Subcutaneous abdominal adipose tissue (tissue), 5 donors: ENCODE measurements around the gene NFIC.

ENCODE experiments used
- H3K27ac ChIP-seq: one replicate; pipeline ENCODE4 v1.7.0; 2013; ENCODE audit warnings: low read depth, mild to moderate bottlenecking, inconsistent platforms, low read length, moderate library complexity
- H3K27me3 ChIP-seq, 5 donors: one replicate each; pipeline ENCODE4 v1.7.0; 2013; ENCODE audit warnings: low read length in 5 of 5, inconsistent platforms in 1 of 5; ENCODE audit not compliant: control insufficient read depth in 5 of 5, insufficient read depth in 4 of 5
- H3K36me3 ChIP-seq, 5 donors: one replicate each; pipeline ENCODE4 v1.7.0; 2013; ENCODE audit warnings: low read length in 5 of 5; ENCODE audit not compliant: control insufficient read depth in 5 of 5, insufficient read depth in 5 of 5
- H3K4me1 ChIP-seq, 5 donors: one replicate each; pipeline ENCODE4 v1.7.0; 2013; ENCODE audit warnings: low read length in 5 of 5, mild to moderate bottlenecking in 3 of 5, moderate library complexity in 1 of 5; ENCODE audit not compliant: control insufficient read depth in 5 of 5, insufficient read depth in 5 of 5
- H3K4me3 ChIP-seq, 5 donors: one replicate each; pipeline ENCODE4 v1.7.0; 2013; ENCODE audit warnings: low read length in 5 of 5, low read depth in 1 of 5
- H3K9ac ChIP-seq, 5 donors: one replicate each; pipeline ENCODE4 v1.7.0; 2013; ENCODE audit warnings: low read length in 5 of 5, mild to moderate bottlenecking in 4 of 5, moderate library complexity in 3 of 5
- H3K9me3 ChIP-seq, 5 donors: one replicate each; pipeline ENCODE4 v1.7.0; 2013; ENCODE audit warnings: low read length in 5 of 5; ENCODE audit not compliant: control insufficient read depth in 5 of 5
- donor health status: healthy.
- donor health status: healthy.
- donor health status: healthy.
- donor health status: healthy.
- donor health status: healthy.

Gene NFIC

DNA sequence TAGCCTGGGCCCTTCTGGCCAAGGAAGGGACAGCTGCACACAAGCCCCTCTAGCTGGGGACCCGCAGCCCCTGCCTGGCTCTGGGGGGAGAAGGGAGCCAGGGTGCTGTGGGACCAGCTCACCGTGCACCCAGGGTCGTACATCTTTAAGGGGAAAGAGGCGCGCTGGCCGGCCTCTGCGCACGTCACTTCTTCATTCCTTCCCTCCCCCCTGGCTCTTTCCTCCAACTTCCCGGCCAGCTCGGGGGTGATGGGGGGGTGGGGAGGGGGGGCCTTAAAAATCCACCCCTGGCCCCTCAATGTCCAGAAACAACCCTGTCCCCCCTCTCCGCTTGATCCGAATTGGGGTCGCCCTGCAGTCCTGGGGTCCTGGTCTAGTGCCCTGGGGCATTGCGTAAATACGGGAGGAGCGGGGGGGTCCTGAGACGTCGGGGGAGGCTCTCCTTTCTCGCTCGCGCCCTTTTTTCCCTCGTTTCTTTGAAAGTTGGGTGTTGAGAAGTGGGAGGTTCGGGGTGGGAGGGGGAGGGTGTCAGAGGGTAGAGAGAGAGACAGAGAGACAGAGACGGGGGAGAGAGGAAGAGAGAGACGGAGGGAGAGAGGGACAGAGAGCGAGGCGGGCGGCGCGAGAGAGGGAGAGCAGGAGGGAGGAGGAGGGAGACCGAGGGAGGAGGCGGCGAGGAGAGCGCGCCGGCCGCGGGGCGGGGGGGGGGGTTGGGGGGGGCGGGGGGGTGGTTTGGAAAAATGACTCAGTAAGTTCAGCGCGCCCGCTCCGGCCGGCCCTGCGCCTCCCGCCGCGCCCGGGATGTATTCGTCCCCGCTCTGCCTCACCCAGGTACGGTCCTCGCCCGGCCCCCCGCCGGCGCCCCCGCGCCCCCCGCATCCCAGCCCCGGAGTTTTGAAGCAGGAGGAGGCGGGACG is at the start of gene NFIC:
Gene NFIC (plus strand): TSS at position 748 of the 917 bp plus-strand sequence. CDS start 54 bp downstream, at position 802.
- H3K4me3 ChIP-seq, result peak within 1 kb of the TSS; percentile 71 to 80 (median 75)
- H3K36me3 ChIP-seq, result peaks cover 0 to 5% (median 0%) of the 10 kb centered on the region in 5 donors
- H3K4me1 ChIP-seq, result peaks cover 7 to 72% (median 70%) of the 10 kb centered on the region in 5 donors
- H3K27me3 ChIP-seq, result no peaks in the 10 kb centered on the region
- H3K9ac ChIP-seq, result peak within 1 kb of the TSS; percentile 63 to 83 (median 73)
- H3K27ac ChIP-seq, result peak within 1 kb of the TSS; percentile 92
- H3K9me3 ChIP-seq, result no peaks in the 10 kb centered on the region

DNA sequence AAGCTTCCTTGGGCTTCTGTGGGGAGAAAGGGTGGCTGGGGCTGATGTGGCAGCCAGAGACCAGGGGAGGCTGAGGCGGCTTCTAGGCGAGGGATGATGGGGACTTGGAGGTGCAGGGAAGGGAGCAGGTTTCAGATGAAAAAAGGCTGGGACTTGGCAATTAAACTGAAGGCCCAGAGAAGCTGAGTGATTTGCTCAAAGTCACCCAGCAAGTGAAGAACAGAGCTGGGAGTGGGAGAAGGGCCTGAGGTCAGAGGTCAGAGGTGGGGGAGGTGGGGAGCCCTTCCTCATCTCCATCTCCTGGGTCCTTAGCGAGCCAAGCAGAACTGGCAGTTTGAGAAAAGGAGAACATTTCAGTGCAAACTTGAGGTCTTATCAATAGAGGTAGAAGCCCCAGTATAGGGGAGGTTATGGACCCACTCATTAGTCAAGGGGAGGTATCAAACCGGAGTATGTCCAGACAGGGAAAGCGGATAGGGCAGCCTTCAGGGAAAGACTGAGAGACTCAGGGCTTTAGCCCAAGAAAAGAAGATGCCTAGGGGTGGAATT is 49.6 kb upstream of the NFIC start:
- H3K4me1 ChIP-seq, result peaks cover 0 to 9% (median 8%) of the 10 kb centered on the region in 5 donors
- H3K4me3 ChIP-seq, result no peak overlapping the region
- H3K36me3 ChIP-seq, result no peaks in the 10 kb centered on the region
- H3K27ac ChIP-seq, result no peak overlapping the region
- peaks cover 6 to 47% (median 26%) of the 10 kb centered on the region in 5 donors for H3K27me3 ChIP-seq
- no peaks in the 10 kb centered on the region for H3K9me3 ChIP-seq
- H3K9ac ChIP-seq, result no peak overlapping the region

DNA sequence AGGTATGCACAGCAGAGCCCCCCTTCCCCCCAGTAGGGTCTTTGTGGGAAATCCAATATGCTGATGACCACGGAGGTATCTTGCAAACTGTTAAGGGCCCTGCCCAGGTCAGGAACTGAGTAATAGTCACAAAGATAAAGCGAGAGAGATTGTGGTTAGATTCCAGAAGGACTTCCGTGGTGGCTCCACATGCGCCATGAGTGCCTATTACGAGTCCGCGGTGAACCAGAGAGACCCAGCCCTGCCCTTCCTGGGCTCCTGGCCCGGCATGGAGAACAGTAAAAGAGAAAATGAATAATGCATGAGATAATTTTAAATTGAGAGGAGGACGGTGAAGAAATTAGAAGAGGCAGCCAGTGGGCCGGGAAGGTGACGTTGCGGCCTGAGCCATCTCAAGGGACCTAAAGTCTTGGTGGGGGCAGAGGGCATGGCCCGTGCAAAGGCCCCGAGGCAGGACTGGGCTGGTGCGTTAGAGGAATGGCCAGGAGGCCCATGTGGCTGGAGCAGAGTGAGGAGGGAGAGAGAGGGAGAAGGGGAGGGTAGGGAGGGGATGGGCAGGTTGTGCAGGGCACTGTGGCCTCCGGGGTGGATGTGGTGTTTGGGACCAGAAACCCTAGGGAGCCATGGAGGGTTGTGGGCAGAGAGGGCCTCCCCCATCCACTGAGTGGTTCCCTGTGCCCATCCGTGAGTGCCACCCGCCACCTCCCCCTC is 46.6 kb upstream of the NFIC start:
- no peak overlapping the region for H3K27ac ChIP-seq
- H3K9me3 ChIP-seq, result peaks cover 0 to 3% (median 0%) of the 10 kb centered on the region in 5 donors
- peaks cover 3 to 36% (median 16%) of the 10 kb centered on the region in 5 donors for H3K27me3 ChIP-seq
- H3K4me1 ChIP-seq, result peaks cover 0 to 9% (median 8%) of the 10 kb centered on the region in 5 donors
- no peaks in the 10 kb centered on the region for H3K36me3 ChIP-seq
- no peak overlapping the region for H3K9ac ChIP-seq
- H3K4me3 ChIP-seq, result no peak overlapping the region

DNA sequence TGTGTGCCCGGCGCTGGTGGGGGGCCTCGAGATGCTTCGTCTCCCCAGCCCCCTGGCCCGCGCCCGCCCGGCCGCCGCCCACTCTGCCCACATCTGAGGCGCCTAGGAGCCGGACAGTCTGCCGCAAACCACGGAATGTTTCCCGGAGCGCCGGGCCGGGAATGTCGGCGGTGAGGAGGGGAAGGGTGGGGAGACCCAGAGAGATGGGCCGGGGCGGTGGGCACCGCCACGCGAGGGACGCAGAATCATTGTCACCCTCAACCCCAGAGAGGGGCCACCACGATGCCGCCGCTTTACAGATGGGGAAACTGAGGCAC is 46.1 kb upstream of the NFIC start:
- Histone ChIP-seq H3K27me3 (peaks cover 3 to 31% (median 13%) of the 10 kb centered on the region in 5 donors), H3K9ac (no peak overlapping the region), H3K36me3 (no peaks in the 10 kb centered on the region), H3K4me1 (peaks cover 0 to 9% (median 8%) of the 10 kb centered on the region in 5 donors), H3K9me3 (peaks cover 0 to 3% (median 0%) of the 10 kb centered on the region in 5 donors), H3K27ac (no peak overlapping the region), H3K4me3 (no peak overlapping the region)

DNA sequence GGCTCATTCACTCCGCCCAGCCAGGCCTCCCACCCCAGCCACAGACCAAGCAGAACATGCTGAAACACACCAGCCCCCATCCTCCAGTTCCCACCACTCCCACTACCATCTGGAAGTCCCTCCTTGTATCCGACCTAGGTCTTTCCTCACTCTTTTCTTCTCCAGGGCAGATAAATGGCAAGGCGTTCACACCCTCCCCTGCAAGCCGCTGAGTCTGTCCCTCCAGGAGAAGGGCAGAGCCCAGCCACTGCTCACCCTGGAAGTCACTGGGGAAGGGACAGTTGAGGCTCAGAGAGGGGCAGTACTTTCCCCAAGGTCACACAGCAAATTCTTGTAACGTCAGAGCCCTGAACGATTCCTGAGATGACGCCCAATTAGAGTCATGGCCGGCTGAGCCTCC is 45.5 kb upstream of the NFIC start:
- Histone ChIP-seq H3K36me3 (no peaks in the 10 kb centered on the region), H3K9me3 (peaks cover 0 to 3% (median 0%) of the 10 kb centered on the region in 5 donors), H3K4me3 (no peak overlapping the region), H3K27ac (no peak overlapping the region), H3K4me1 (peaks cover 0 to 9% (median 8%) of the 10 kb centered on the region in 5 donors), H3K27me3 (peaks cover 3 to 28% (median 13%) of the 10 kb centered on the region in 5 donors), H3K9ac (no peak overlapping the region)

DNA sequence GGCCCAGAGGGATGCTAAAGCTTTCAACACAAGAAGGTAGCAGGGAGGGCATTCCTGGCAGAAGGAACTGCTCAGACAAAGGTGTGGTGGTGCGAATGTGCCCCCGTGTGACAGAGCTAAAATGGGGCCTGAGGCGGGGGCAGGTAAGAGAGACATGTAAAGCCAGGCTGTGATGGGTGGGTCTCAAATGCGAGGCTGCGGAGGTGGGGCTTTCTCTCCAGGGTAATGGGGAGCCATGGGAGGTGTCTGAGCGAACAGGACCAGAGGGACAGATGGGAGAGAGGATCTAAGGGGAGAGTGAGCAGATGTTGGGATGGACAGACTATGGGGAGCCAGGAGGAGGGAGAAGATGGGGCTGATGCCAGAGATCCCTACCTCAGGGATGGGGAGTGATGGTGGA is 44.7 kb upstream of the NFIC start:
- Histone ChIP-seq H3K27ac (no peak overlapping the region), H3K36me3 (no peaks in the 10 kb centered on the region), H3K9me3 (peaks cover 0 to 3% (median 0%) of the 10 kb centered on the region in 5 donors), H3K4me3 (no peak overlapping the region), H3K4me1 (peaks cover 0 to 8% (median 8%) of the 10 kb centered on the region in 5 donors), H3K27me3 (peaks cover 3 to 25% (median 13%) of the 10 kb centered on the region in 5 donors), H3K9ac (no peak overlapping the region)

DNA sequence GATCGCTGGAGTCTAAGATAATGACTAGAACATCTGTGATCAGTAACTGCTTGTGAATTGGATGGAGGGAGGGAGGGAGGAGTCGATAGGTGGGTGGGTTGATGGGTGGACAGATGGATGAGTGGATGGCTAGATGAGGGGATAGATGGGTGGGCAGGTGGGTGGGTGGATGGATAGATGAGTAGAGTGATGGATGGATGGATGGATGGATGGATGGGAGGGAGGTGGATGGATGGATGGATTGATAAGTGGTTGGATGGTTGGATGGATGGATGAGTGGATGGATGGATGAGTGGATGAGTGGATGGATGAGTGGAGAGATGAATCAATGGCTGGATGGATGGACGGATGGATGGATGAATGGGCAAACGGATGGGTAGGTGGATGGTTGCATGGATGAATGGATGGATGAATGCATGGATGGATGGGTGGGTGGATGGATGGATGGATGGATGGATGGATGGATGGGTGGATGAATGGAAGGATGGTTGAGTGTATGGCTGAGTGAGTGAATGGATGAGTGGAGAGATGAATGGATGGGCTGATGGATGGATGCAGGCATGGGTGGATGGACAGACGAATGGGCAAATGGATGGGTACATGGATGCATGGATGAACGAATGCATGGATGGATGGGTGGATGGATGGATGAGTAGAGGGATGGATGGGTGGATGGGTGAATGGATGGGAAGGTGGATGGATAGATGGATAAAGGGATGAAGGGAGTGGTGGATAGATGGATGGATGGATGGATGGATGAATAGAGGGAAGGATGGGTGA is 44.0 kb upstream of the NFIC start:
- H3K36me3 ChIP-seq, result no peaks in the 10 kb centered on the region
- no peak overlapping the region for H3K4me3 ChIP-seq
- H3K27me3 ChIP-seq, result peaks cover 3 to 21% (median 13%) of the 10 kb centered on the region in 5 donors
- peaks cover 0 to 2% (median 1%) of the 10 kb centered on the region in 5 donors for H3K4me1 ChIP-seq
- no peak overlapping the region for H3K9ac ChIP-seq
- H3K9me3 ChIP-seq, result peaks cover 0 to 3% (median 0%) of the 10 kb centered on the region in 5 donors
- no peak overlapping the region for H3K27ac ChIP-seq

DNA sequence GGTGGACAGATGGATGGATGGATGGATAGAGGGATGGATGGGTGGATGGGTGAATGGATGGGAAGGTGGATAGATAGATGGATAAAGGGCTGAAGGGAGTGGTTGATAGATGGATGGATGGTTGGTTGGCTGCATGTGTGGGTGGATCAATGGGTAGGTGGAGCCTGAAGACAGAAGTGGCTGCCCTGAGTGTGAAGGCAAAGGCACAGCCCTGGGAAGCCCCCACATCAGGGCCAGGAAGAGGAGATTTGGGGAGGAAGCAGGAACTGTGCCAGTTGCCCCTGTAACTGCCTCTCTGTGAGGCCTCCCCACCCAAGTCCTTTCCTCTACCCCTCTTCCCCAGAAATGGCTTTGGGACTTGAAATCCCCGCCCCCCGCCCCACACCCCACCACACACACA is 43.4 kb upstream of the NFIC start:
- H3K4me1 ChIP-seq, result no peaks in the 10 kb centered on the region
- H3K4me3 ChIP-seq, result no peak overlapping the region

DNA sequence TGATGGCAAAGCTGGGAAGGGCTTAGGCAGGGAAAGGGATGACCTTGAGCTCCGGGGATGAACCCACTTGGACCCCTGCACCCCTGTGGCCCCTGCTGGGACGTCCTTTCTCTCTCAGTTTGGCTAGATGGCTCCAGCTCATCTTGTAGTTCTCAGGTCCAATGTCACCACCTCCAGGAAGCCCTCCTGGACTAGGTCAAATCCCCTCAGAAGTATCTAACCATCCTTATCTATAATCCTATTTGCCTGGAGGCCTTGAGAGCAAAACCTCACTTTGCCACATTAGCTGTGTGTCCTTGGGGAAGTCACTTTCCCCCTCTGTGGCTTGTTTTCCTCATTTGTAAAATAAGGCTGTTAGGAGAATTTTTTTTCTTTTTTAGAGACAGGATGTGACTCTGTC is 42.7 kb upstream of the NFIC start:
- Histone ChIP-seq H3K4me1 (no peaks in the 10 kb centered on the region), H3K27me3 (peaks cover 3 to 21% (median 13%) of the 10 kb centered on the region in 5 donors), H3K36me3 (no peaks in the 10 kb centered on the region), H3K9me3 (peaks cover 0 to 3% (median 0%) of the 10 kb centered on the region in 5 donors), H3K4me3 (no peak overlapping the region), H3K9ac (no peak overlapping the region), H3K27ac (no peak overlapping the region)

More for the DNA sequence above, 43.4 kb upstream of the NFIC start:
- no peak overlapping the region for H3K27ac ChIP-seq
- H3K9me3 ChIP-seq, result peaks cover 0 to 3% (median 0%) of the 10 kb centered on the region in 5 donors
- H3K27me3 ChIP-seq, result peaks cover 3 to 21% (median 13%) of the 10 kb centered on the region in 5 donors
- H3K36me3 ChIP-seq, result no peaks in the 10 kb centered on the region
- no peak overlapping the region for H3K9ac ChIP-seq
